Mesendoderm (in vitro differentiated cells): ENCODE data around the gene TMEM9B.
A peak's percentile ranks its signal among the peaks of the same experiment; 100 is the strongest.

Source experiments
- DNase-seq: peaks from one replicate; pipeline ENCODE4 v3.0.0; 2013
- H2AK5ac ChIP-seq: 2 replicates; pipeline ENCODE4 v1.6.1; 2013; ENCODE audit warnings: low read length, inconsistent platforms
- H2BK120ac ChIP-seq: 2 replicates; pipeline ENCODE4 v1.6.1; 2013; ENCODE audit warnings: low read depth, mild to moderate bottlenecking, low read length, moderate library complexity, mixed read lengths
- H2BK15ac ChIP-seq: replicated peaks from 2 replicates; pipeline ENCODE4 v1.6.1; 2013; ENCODE audit warnings: low read depth, mild to moderate bottlenecking, moderate library complexity
- H2BK5ac ChIP-seq: 2 replicates; pipeline ENCODE4 v1.6.1; 2013; ENCODE audit warnings: low read length, inconsistent platforms
- H3K18ac ChIP-seq: 2 replicates; pipeline ENCODE4 v1.6.1; 2013; ENCODE audit warnings: mild to moderate bottlenecking, low read length, mixed read lengths
- H3K23ac ChIP-seq: one replicate; pipeline ENCODE4 v1.6.1; 2013; ENCODE audit warnings: low read length
- H3K27ac ChIP-seq: 2 replicates; pipeline ENCODE4 v1.5.1; 2013; ENCODE audit warnings: low read depth, mild to moderate bottlenecking, inconsistent platforms, low read length, moderate library complexity
- H3K27me3 ChIP-seq: 2 replicates; pipeline ENCODE4 v1.6.1; 2013; ENCODE audit warnings: low read length, control low read depth, mild to moderate bottlenecking, inconsistent platforms; ENCODE audit not compliant: insufficient read depth, poor library complexity
- H3K36me3 ChIP-seq: 2 replicates; pipeline ENCODE4 v1.6.1; 2013; ENCODE audit warnings: low read length, inconsistent platforms; ENCODE audit not compliant: control insufficient read depth, insufficient read depth
- H3K4ac ChIP-seq: one replicate; pipeline ENCODE4 v1.6.1; 2013; ENCODE audit warnings: low read depth, mild to moderate bottlenecking, low read length, moderate library complexity
- H3K4me1 ChIP-seq: 2 replicates; pipeline ENCODE4 v1.6.1; 2013; ENCODE audit warnings: low read depth, low read length, inconsistent platforms; ENCODE audit not compliant: control insufficient read depth
- H3K4me2 ChIP-seq: 2 replicates; pipeline ENCODE4 v1.6.1; 2013; ENCODE audit warnings: low read length
- H3K4me3 ChIP-seq: 2 replicates; pipeline ENCODE4 v1.5.1; 2013; ENCODE audit warnings: mild to moderate bottlenecking, low read length
- H3K56ac ChIP-seq: one replicate; pipeline ENCODE4 v1.6.1; 2013; ENCODE audit warnings: low read length
- H3K79me1 ChIP-seq: 2 replicates; pipeline ENCODE4 v1.6.1; 2013; ENCODE audit warnings: low read length, inconsistent platforms
- H3K79me2 ChIP-seq: 2 replicates; pipeline ENCODE4 v1.6.1; 2013; ENCODE audit warnings: mild to moderate bottlenecking, low read length; ENCODE audit not compliant: control insufficient read depth, insufficient read depth
- H3K9ac ChIP-seq: 2 replicates; pipeline ENCODE4 v1.6.1; 2013; ENCODE audit warnings: low read length, inconsistent platforms
- H4K5ac ChIP-seq: one replicate; pipeline ENCODE4 v1.6.1; 2013; ENCODE audit warnings: low read length
- H4K8ac ChIP-seq: one replicate; pipeline ENCODE4 v1.6.1; 2013; ENCODE audit warnings: low read depth, mild to moderate bottlenecking, control low read depth, low read length, moderate library complexity
- WGBS: extraction: QIAGEN DNeasy Blood & Tissue Kit; methylation state at CpG from one replicate; pipeline ENCODE4 v1.1.7; 2013; ENCODE audit warnings: low lambda C conversion rate, missing lambda C conversion rate; ENCODE audit not compliant: insufficient coverage; ENCODE audit errors: extremely low coverage; 5-methylcytosine and 5-hydroxymethylcytosine counted together

TMEM9B gene

GRCh38 chr11:8971196-8971923 lies 7.1 kb upstream of the TMEM9B start:
- Histone ChIP-seq H3K79me2 (no peaks in the 10 kb centered on the region), H4K8ac (no peak overlapping the region), H3K4ac (no peak overlapping the region), H4K5ac (no peak overlapping the region), H3K4me1 (no peaks in the 10 kb centered on the region), H3K79me1 (no peaks in the 10 kb centered on the region), H3K56ac (no peak overlapping the region), H2BK120ac (no peak overlapping the region), H3K4me3 (no peak overlapping the region), H3K23ac (no peak overlapping the region), H3K27me3 (no peaks in the 10 kb centered on the region), H2BK5ac (no peak overlapping the region), H3K27ac (no peak overlapping the region), H3K4me2 (no peak overlapping the region), H2AK5ac (no peak overlapping the region), H2BK15ac (no peak overlapping the region), H3K36me3 (no peaks in the 10 kb centered on the region), H3K9ac (no peak overlapping the region), H3K18ac (no peak overlapping the region)
- DNase-seq, result no peak
- no CpG with 5 or more reads among the region's 2 CpGs for WGBS

GRCh38 chr11:8967184-8967583 lies 2.9 kb upstream of the TMEM9B start:
- Histone ChIP-seq H3K36me3 (no peaks in the 10 kb centered on the region), H2BK120ac (no peak overlapping the region), H3K27ac (no peak overlapping the region), H3K56ac (no peak overlapping the region), H3K79me1 (peaks cover 2% of the 10 kb centered on the region), H4K8ac (no peak overlapping the region), H3K4ac (no peak overlapping the region), H3K23ac (no peak overlapping the region), H3K27me3 (no peaks in the 10 kb centered on the region), H3K4me2 (no peak overlapping the region), H3K4me3 (no peak overlapping the region), H2BK5ac (no peak overlapping the region), H3K18ac (no peak overlapping the region), H2BK15ac (no peak overlapping the region), H3K9ac (no peak overlapping the region), H3K79me2 (peaks cover 2% of the 10 kb centered on the region), H2AK5ac (no peak overlapping the region), H3K4me1 (no peaks in the 10 kb centered on the region), H4K5ac (no peak overlapping the region)
- DNase-seq, result no peak
- WGBS, result no CpG with 5 or more reads among the region's 8 CpGs

- H3K18ac ChIP-seq, result no peak overlapping the region
- no peak overlapping the region for H4K8ac ChIP-seq
- peak overlapping the region; percentile 55 for H3K27ac ChIP-seq
- peak overlapping the region; percentile 97 for H3K56ac ChIP-seq
- WGBS, result no CpG with 5 or more reads among the region's 39 CpGs
- peaks cover 4% of the 10 kb centered on the region for H3K79me1 ChIP-seq
- DNase-seq, result peak; percentile 91
- H3K36me3 ChIP-seq, result no peaks in the 10 kb centered on the region
- no peaks in the 10 kb centered on the region for H3K27me3 ChIP-seq
- peak overlapping the region; percentile 87 for H3K4me3 ChIP-seq
- H3K23ac ChIP-seq, result no peak overlapping the region
- peaks cover 2% of the 10 kb centered on the region for H3K79me2 ChIP-seq
- no peak overlapping the region for H2AK5ac ChIP-seq
- H3K4me2 ChIP-seq, result peak overlapping the region; percentile 39
- peak overlapping the region; percentile 88 for H3K9ac ChIP-seq
- no peak overlapping the region for H3K4ac ChIP-seq
- H2BK15ac ChIP-seq, result no peak overlapping the region
- H2BK5ac ChIP-seq, result no peak overlapping the region
- no peak overlapping the region for H4K5ac ChIP-seq
- no peaks in the 10 kb centered on the region for H3K4me1 ChIP-seq
- no peak overlapping the region for H2BK120ac ChIP-seq
Measured at GRCh38 chr11:8963569-8964323, 496 bp downstream of the TMEM9B start.

DNA sequence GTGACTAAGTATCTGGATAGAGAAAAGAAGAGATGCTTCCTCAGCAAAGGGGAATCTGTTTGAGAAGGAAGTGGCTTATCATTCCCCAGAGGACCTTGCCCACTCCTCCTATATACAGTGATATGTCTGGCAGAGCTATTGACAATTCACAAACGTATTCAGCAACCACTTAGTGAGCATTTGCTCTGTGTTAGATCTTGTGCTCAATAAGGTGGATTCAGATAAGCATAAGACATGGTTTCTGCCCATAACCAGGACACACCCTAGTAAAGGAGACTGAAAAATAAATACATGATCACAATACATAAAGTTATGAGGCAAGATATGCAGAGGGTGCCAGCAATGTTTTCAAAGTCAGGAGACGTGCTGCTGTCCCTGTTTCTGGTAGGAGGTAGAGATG lies 1.4 kb downstream of the TMEM9B start:
- Histone ChIP-seq H3K27me3 (no peaks in the 10 kb centered on the region), H4K5ac (no peak overlapping the region), H3K4me3 (no peak overlapping the region), H2BK15ac (no peak overlapping the region), H3K9ac (no peak overlapping the region), H2AK5ac (no peak overlapping the region), H3K36me3 (no peaks in the 10 kb centered on the region), H3K56ac (no peak overlapping the region), H3K18ac (no peak overlapping the region), H3K4me2 (no peak overlapping the region), H3K4ac (no peak overlapping the region), H4K8ac (no peak overlapping the region), H2BK5ac (no peak overlapping the region), H3K23ac (no peak overlapping the region), H3K79me1 (peaks cover 4% of the 10 kb centered on the region), H3K4me1 (no peaks in the 10 kb centered on the region), H3K27ac (no peak overlapping the region), H3K79me2 (peaks cover 2% of the 10 kb centered on the region), H2BK120ac (no peak overlapping the region)
- DNase-seq, result no peak
- WGBS, result no CpG with 5 or more reads among the region's 2 CpGs

- Histone ChIP-seq H2BK120ac (no peak overlapping the region), H2AK5ac (no peak overlapping the region), H3K4ac (no peak overlapping the region), H3K36me3 (no peaks in the 10 kb centered on the region), H3K79me1 (peaks cover 4% of the 10 kb centered on the region), H3K23ac (no peak overlapping the region), H3K27ac (no peak overlapping the region), H3K18ac (no peak overlapping the region), H3K9ac (no peak overlapping the region), H2BK5ac (no peak overlapping the region), H3K79me2 (peaks cover 2% of the 10 kb centered on the region), H3K4me2 (no peak overlapping the region), H3K4me3 (no peak overlapping the region), H3K4me1 (no peaks in the 10 kb centered on the region), H4K8ac (no peak overlapping the region), H3K27me3 (no peaks in the 10 kb centered on the region), H4K5ac (no peak overlapping the region), H3K56ac (no peak overlapping the region), H2BK15ac (no peak overlapping the region)
- no CpG with 5 or more reads among the region's 2 CpGs for WGBS
- DNase-seq, result no peak
Measured at GRCh38 chr11:8961401-8961800, 2.8 kb downstream of the TMEM9B start.
